Stimulated activated CD8-positive, alpha-beta memory T cell treated with anti-CD3 and anti-CD28 coated beads, Interleukin-2, amount 100 ng/mL, for 1 hour (primary cell): ENCODE results near the gene STK40.
A peak's percentile ranks its signal among the peaks of the same experiment; 100 is the strongest.

Experiments used
- DNase-seq, 2 donors: peaks; one replicate each; pipeline ENCODE4 v3.0.0-alpha.2; 2020; ENCODE audit warnings: low read depth in 2 of 2

Gene STK40

GRCh38 chr1:36369061-36369861, 16.5 kb downstream of the STK40 start:
- peak; percentile 71 to 75 for DNase-seq

- no peak for DNase-seq
Observed at GRCh38 chr1:36367798-36368197, 17.9 kb downstream of the STK40 start.

- DNase-seq = no peak
Observed at GRCh38 chr1:36367066-36367465, 18.7 kb downstream of the STK40 start.

DNA sequence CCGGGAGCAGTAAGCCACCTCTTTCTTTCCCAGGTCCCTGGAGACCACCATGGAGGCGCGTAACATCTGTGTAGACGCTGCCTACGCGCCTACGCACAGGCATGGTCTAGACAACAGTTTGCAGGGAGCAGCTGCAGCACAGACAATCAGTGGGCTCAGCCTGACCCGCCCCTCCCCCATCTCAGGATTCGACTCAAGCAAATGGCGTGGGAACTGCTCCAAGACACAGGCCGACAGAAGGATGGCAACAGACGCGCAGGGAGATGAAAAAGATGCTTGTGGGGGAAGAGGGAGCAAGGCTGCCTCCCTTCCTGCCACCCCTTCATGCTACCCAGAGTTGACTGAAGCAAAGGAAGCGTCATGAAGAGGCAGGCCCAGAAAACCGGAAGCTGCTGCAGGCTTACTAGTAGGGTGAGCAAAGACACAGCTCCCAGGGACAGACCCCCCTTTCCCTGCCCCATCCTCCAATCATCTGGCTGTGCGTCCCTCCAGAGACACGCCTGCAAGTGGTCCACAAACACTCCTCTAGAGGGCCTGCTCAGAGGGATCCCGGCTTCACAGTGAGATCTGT, 19.5 kb downstream of the STK40 start:
- peak in 1 of 2 donors; percentile 16 for DNase-seq

GRCh38 chr1:36365381-36365780, 20.3 kb downstream of the STK40 start:
- no peak for DNase-seq

GRCh38 chr1:36359911-36360550, 25.7 kb downstream of the STK40 start:
- DNase-seq = no peak

GRCh38 chr1:36359383-36359782, 26.3 kb downstream of the STK40 start:
- DNase-seq = no peak

GRCh38 chr1:36358514-36359084, 27.1 kb downstream of the STK40 start:
- DNase-seq = no peak

- DNase-seq = no peak
Observed at GRCh38 chr1:36355811-36356210, 29.9 kb downstream of the STK40 start.

GRCh38 chr1:36354486-36354885, 31.2 kb downstream of the STK40 start:
- no peak for DNase-seq

DNA sequence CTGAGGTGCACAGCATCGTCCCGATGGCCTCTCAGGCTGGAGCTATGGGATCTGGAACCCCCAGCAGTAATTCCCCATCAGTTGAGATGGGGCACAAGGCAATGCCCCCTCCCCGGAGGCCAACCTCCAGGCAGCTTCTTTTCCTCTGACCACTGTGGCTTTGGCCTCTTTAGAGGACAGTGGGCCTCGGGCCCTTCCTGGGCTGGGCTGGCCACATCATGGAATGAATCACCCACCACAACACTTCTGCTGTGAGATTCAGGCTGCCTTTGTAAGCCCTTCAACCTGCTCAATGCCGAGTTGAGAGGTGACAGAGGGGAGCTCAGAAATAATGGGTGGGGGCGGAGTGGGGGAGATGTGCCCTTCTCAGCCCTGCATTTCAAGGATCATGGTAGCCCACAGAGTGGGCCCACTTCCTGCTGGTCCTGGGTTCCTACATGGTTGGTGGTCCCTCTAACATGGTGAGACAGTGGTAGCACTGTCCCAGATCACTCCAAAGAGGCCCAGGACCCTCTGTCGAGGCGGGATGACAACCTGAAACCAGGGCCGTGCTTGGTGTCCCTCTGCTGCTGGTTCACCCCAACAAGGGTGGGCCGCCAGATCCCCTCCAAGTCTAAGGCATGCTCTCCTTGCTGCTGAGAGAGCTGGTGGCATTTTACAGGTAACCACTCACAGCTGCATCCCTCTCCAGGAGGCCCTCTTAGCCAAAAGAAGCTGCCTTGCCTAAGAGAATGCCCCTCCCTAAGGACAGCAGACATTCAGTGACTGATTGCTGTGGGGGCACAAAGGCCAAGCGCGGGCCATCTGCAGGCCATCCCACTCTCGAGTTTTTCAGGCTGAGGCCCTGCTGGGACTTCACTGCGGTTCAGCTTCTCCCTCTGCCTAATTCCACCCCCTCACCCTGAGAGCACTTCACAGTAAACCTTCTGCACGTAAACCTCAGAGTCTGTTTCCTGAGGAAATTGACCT, 32.5 kb downstream of the STK40 start:
- DNase-seq = no peak

GRCh38 chr1:36352125-36352909, 33.4 kb downstream of the STK40 start:
- DNase-seq = no peak

DNA sequence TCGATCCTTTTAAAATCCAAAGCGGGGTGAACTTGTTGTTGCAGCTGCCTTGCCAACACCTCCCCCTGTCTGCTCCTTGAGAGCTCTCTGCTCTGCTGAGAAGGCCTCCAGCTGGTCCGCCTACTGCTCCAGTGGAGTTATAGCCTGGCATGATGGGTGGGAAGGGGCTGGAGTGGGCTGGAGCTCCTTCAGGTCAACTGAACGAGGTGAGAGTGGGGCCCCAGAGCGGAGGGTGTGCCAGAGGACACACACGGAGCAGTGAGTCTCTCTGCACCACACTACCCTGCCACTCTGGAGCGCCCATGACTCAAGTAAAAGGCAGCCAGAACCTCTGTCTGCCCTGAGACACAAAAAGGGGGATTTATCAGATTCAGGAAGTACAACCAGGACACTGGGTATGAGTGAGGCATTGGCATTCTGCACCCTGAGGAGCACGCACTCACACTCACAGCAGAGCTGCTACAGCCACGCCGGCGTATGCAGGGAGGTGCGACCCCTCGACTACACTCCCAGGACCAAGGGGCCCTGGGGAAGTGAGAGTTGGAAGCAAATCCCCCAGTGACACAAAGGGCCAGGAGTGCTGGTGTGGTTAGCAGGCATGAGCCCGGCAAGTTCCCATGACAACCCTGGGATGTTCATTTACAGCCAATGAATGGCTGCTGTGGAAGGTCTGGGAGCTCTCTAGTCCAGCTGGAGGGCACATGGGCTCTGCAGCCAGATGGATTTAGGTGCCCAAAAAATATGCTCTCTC, 34.3 kb downstream of the STK40 start:
- DNase-seq = no peak

DNA sequence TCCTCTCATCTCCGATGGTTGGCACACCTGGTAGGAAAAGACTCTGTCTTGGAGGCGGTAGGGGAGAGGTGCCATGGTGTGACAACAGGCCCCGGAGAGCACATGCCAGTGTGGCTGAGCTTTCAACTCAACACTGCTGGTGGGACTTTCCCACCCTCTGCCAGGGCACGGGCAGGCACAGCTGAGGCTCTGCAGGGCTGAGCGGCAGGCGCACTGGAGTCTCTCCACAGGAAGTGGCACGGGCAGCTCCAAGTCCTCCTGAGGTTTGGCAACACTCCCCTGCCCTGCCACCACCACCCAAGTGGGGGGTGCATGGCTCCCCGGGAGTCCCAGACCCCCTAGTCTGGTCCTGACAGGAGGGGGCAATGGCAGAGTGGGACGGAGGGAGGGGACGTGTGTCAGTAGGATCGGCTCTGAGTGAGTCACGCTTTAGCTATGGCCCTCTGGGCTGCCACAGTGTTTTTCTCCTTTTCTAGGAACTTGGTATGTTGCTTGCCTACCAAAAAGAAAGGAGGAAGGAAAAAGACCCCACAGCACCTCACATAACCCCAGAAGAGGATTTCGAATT, 35.0 kb downstream of the STK40 start:
- DNase-seq = peak in 1 of 2 donors; percentile 26

DNA sequence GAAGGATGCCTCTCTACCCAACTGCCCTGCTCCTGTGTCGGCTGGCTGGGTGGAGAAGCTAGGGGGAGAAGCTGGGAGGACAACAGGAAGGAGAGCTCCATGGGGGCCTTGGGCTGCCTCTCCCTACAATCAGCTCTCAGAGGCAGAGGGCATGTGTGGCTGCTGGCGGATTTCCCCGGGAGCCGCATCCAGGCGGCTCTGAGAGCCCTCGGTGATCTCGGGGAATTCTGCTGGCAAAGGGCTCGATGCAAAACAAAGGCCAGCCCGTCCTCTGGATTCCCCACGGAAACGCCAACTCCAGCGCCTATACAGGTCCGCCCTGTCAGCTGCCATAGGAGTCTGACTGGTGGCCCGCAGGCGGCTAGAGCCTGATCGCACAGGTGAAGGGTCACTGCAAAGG, 35.9 kb downstream of the STK40 start:
- no peak for DNase-seq

DNA sequence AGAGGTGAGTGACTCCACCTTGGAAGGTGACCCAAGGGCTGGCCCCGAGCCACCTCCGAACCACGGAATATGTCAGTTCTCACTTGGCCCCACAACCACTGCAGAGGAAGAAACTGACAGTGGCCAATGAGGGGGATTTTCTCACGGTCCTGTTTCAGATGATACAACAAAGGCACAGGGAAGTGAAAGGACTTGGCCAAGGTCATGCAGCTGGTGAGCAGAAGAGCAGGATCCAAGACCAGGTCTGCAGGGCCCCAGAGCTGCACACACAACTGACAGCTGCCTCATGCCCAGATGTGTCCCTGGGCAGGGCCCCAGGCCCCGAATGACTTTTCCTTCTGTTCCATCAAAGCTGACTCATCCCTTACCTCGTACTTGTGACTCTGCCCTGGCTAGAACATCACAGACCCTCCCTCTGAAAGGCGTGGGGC, 36.5 kb downstream of the STK40 start:
- DNase-seq = no peak

- DNase-seq = no peak
Observed at GRCh38 chr1:36346741-36347370, 38.9 kb downstream of the STK40 start.

GRCh38 chr1:36345353-36345752, 40.4 kb downstream of the STK40 start:
- no peak for DNase-seq

- no peak for DNase-seq
Observed at GRCh38 chr1:36344395-36344680, 41.4 kb downstream of the STK40 start.
